NCI-H1694 (cell line): Measurements from ENCODE around the gene ZNF260.
A peak's percentile ranks its signal among the peaks of the same experiment; 100 is the strongest.

Experiments
- DNase-seq: peaks from one replicate; lab custom pipeline; 2025; lab: John Stamatoyannopoulos, UW

Gene ZNF260

DNA sequence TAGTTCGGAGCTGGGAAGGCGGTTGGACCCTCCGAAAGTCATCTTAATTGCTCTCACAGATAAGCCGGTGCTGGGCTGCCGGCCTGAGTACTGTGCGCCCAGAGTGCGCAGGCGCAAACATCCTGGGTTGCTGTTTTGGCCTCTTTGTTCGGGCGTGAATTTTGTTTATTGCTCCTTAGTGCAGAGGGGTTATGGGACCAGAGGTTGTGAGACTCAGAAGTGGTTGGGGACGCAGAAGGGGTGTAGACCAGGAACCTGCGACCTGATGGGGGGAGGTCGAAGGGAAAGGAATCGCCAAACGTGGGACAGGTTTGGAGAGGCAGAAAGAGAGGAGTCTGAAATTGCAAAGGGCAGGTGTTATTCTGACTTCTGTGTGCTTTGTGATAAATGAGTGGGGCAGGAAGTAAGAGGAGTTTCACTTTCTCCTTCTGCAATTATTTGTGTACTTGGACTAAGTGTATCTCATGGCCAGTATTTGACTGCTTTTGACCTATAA lies 38.1 kb downstream of the ZNF260 start:
- peak; percentile 84 for DNase-seq

DNA sequence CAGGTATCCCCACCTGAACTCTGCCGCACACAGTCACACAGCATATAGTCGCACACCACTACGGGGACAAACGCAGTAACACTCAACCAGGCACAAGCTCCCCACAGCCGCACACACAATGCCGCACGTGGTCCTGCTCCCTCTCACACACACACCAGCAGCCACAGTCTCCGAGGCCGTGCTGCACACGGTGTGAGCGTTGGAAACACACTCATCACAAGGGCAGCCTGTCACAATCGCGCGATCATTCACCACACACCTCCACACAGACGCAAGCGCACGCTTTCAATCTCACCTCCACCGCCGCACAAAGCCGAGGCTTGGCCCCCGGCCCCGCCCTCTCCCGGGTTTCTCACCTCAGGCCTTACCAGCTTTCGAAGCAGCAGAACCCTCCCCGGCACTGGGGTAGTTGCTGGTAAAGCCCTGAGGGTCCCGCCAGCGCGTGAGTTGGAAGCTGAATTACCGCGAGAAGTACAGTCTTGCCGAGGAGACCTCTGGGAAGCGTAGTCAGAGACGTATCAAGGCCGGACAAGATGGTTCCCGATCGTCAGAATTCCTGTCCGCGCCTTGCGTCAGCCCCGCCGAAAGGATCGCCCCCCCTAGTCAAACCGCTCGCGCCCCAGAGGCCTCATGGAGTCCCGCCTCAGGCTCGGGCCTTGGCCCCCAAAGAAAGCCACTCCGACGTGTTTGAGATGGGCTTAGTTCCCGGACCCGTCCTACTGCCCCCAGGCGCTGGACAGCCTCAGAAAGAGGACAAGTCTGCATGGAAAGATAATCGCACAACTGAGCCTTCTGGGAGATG lies 38.8 kb downstream of the ZNF260 start, which contains the start of gene ZNF566:
ZNF566 (minus strand) TSS at position 444 of the 802 bp plus-strand sequence. CDS start 13,004 bp downstream, outside the sequence.
- peak; percentile 97 for DNase-seq

DNA sequence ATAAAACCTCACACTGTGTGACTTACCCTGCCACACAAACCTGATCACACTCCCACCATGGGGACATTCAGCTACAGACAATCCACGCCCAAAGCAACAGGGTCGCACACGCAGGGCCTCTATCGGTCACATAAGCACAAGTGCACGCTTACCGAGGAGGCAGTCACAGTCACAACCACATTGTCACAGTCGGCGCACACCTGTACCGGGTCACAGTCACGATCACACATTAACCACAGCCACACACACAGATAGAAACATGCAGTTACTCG lies 39.3 kb downstream of the ZNF260 start:
- DNase-seq, result no peak

DNA sequence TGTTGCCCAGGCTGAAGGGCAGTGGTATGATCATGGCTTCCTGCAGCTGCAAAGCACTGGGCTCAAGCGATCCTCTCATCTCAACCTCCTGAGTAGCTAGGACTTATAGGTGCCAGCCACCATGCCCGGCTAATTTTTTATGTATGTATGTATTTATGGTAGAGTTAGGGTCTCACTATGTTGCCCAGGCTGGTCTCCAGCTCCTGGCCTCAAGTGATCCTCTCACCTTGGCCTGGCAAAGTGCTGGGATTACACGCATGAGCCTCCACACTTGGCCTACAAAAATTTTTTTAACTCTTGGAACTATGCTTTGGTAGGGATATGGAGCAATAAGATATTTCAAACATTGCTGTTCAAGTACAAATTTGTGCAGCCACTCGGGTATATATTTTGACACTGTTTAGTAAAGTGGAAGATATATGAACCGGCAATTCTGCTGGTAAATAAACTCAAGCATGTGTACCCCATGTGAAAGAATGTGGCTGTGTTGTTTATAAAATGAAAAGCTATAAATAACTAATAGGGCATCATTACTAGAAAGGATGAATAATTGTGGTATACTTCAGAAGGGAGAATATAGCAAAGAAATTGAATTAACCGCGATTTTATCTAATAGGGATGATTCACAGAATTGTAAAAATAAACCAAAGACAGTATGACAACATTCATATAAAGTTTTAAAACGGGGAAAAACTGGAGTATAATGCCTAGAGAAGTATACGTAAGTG lies 39.8 kb downstream of the ZNF260 start:
- no peak for DNase-seq

DNA sequence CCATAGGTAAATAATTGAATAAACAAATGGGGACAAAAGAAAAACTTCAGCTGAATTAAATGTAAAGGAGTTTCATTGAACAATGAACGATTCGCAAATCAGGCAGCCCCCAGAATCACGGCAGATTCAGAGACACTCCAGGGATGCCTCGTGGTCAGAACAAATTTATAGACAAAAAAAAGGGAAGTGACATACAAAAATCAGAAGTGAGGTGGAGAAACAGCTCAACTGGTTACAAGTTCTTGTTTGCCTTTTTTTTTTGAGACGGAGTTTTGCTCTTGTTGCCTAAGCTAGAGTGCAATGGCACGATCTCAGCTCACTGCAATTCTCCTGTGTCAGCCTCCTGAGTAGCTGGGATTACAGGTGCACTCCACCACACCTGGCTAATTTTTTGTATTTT lies 44.4 kb downstream of the ZNF260 start:
- DNase-seq, result no peak

DNA sequence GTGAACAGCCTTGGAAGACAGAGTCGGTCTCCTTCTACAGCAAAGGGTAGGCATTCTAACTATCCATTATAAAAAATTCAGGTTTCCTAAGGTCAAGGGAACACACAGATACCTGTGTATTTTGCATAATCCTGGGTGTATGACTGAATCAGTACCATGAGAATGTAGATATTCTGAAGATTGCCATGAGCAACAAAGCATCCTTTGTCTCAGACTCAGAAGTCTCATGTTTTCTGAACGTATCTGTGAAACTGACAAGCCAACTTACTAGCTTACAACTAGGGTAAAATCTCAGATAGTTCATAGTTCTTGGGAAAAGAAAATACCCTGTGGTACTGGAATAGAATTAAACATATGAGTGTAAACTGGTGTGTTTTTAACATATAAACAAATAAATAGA lies 45.2 kb downstream of the ZNF260 start:
- DNase-seq, result no peak
